Measurements from ENCODE around the gene SNX9. TPM values are rescaled to one million over a fixed set of nuclear protein-coding genes. Genes with fewer than 3 reads are reported as not detected.

Gene SNX9
- total and polyA plus RNA-seq, 10 of the 15 experiments (the other 5 are each of a cell fraction or from before 2014, with no cell fraction given), result 0.03 to 2.0 (median 0.37) TPM

DNA sequence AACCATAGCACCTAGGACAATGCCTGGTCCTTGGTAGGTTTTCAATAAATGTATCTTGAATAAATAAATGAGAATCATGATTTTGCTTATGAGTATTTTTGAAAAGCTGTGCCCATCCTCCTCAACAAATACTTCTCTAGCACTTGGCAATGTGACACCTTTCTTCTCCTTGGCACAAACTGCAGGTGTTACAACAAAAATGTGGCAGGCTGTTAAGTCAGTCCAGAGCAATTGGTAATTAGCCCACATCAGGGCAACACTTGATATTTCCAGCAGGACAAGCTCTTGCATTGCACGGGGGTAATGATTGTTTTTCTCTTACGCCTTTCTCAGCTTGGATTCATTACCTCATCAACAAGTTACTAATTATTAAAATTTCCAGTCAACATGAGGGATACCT, 31.6 kb upstream of the SNX9 start:
- CTCF ChIA-PET, result interaction anchor here (1.1 to 1.6 kb wide), 3 partner anchors 27 to 34 kb away, joined by 3 to 4 read pairs (median 3); no protein-coding TSS in a partner anchor
- H3K36me3 ChIP-seq (ENCODE audit: control insufficient read depth in 2 of 2, insufficient read depth in 2 of 2, low read length in 1 of 2), result no peaks in the 10 kb centered on the region
- intact Hi-C loops (cut with micrococcal nuclease; ENCODE audit: unreplicated experiment) (no loop called here), in situ Hi-C loops (cut with MboI) (no loop called here)
- no peak overlapping the region for H2AFZ ChIP-seq (ENCODE audit: control insufficient read depth, low read depth, low read length)
- no TSS peak for BruUV-seq (replicated peaks)
- no peak overlapping the region for H3K27ac ChIP-seq (ENCODE audit: control insufficient read depth, insufficient read depth)
- FAIRE-seq, result no peak
- H3K4me1 ChIP-seq (ENCODE audit: control insufficient read depth, insufficient read depth, low read length), result no peaks in the 10 kb centered on the region
- H3K27me3 ChIP-seq (replicated peaks in 1 of 2; ENCODE audit: control insufficient read depth in 2 of 2, insufficient read depth in 2 of 2, low read length in 1 of 2), result peaks cover 0 to 1% of the 10 kb centered on the region in 2 experiments; a peak in 2 of 4 replicates
- no peak overlapping the region for H3K4me3 ChIP-seq
- POLR2A ChIA-PET, result no interaction called here
- H3K4me2 ChIP-seq (ENCODE audit: control insufficient read depth, insufficient read depth), result no peak overlapping the region
- no peak overlapping the region for H3K9ac ChIP-seq (ENCODE audit: control insufficient read depth, insufficient read depth, low read length)
- no peak for DNase-seq (ENCODE audit: low read depth, low spot score)
- 100% methylated on average over 2 of the region's 2 CpGs for whole genome bisulfite sequencing (ENCODE audit: insufficient coverage, insufficient replicate concordance, low lambda C conversion rate, missing lambda C conversion rate)
- no peaks in the 10 kb centered on the region for H3K79me2 ChIP-seq (ENCODE audit: control insufficient read depth, insufficient read depth, low read length)
- no peaks in the 10 kb centered on the region; the same call in 2 of the 3 replicates for H3K9me3 ChIP-seq (replicated peaks; ENCODE audit: control insufficient read depth, insufficient read depth, low read length)
- SMC1A ChIA-PET (ENCODE audit: uncharacterized antibody, unreplicated experiment), result interaction anchor here (1.5 kb wide), 1 partner anchor 10 kb away, joined by 4 read pairs; no protein-coding TSS in a partner anchor
- RAD21 ChIA-PET (ENCODE audit: unreplicated experiment), result no interaction called here
- no peaks in the 10 kb centered on the region for H4K20me1 ChIP-seq (ENCODE audit: control insufficient read depth, insufficient read depth)
- ATAC-seq, result no peak
- no peak for TF ChIP-seq HDAC2 (IDR thresholded peaks at IDR 0.05)
- TF ChIP-seq SREBF1 (IDR thresholded peaks at IDR 0.05; ENCODE audit: low read length), result no peak
- no peak for TF ChIP-seq MEF2A (IDR thresholded peaks at IDR 0.05; ENCODE audit: insufficient read depth, low read depth, low read length)
- no peak for TF ChIP-seq E2F8 (IDR thresholded peaks at IDR 0.05; ENCODE audit: low read depth, partially characterized antibody)
- no peak for TF ChIP-seq SPI1 (IDR thresholded peaks at IDR 0.05; ENCODE audit: borderline replicate concordance, insufficient read depth, low read depth, low read length)
- no peak for TF ChIP-seq ZNF384 (IDR thresholded peaks at IDR 0.05; ENCODE audit: borderline replicate concordance, low read depth, low read length)
- no peak for TF ChIP-seq NFXL1 (IDR thresholded peaks at IDR 0.05; ENCODE audit: borderline replicate concordance)
- TF ChIP-seq, protein P1, sequence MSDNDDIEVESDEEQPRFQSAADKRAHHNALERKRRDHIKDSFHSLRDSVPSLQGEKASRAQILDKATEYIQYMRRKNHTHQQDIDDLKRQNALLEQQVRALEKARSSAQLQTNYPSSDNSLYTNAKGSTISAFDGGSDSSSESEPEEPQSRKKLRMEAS (IDR thresholded peaks at IDR 0.05; ENCODE audit: low read depth, low read length), result no peak
- TF ChIP-seq SMAD5 (IDR thresholded peaks at IDR 0.05; ENCODE audit: low read depth), result no peak
- no peak for TF ChIP-seq SREBF2 (IDR thresholded peaks at IDR 0.05; ENCODE audit: low read length)
- TF ChIP-seq, protein P2, sequence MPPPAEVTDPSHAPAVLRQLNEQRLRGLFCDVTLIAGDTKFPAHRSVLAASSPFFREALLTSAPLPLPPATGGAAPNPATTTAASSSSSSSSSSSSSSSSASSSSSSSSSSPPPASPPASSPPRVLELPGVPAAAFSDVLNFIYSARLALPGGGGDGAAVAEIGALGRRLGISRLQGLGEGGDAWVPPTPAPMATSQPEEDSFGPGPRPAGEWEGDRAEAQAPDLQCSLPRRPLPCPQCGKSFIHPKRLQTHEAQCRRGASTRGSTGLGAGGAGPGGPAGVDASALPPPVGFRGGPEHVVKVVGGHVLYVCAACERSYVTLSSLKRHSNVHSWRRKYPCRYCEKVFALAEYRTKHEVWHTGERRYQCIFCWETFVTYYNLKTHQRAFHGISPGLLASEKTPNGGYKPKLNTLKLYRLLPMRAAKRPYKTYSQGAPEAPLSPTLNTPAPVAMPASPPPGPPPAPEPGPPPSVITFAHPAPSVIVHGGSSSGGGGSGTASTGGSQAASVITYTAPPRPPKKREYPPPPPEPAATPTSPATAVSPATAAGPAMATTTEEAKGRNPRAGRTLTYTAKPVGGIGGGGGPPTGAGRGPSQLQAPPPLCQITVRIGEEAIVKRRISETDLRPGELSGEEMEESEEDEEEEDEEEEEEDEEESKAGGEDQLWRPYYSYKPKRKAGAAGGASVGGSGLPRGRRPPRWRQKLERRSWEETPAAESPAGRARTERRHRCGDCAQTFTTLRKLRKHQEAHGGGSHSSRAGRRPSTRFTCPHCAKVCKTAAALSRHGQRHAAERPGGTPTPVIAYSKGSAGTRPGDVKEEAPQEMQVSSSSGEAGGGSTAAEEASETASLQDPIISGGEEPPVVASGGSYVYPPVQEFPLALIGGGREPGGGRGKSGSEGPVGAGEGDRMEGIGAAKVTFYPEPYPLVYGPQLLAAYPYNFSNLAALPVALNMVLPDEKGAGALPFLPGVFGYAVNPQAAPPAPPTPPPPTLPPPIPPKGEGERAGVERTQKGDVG (CRISPR knock-in tag; IDR thresholded peaks at IDR 0.05), result no peak
- no peak for TF ChIP-seq CHD1 (IDR thresholded peaks at IDR 0.05; ENCODE audit: low read depth, low read length)
- TF ChIP-seq, protein P3, sequence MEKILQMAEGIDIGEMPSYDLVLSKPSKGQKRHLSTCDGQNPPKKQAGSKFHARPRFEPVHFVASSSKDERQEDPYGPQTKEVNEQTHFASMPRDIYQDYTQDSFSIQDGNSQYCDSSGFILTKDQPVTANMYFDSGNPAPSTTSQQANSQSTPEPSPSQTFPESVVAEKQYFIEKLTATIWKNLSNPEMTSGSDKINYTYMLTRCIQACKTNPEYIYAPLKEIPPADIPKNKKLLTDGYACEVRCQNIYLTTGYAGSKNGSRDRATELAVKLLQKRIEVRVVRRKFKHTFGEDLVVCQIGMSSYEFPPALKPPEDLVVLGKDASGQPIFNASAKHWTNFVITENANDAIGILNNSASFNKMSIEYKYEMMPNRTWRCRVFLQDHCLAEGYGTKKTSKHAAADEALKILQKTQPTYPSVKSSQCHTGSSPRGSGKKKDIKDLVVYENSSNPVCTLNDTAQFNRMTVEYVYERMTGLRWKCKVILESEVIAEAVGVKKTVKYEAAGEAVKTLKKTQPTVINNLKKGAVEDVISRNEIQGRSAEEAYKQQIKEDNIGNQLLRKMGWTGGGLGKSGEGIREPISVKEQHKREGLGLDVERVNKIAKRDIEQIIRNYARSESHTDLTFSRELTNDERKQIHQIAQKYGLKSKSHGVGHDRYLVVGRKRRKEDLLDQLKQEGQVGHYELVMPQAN (conservative IDR thresholded peaks at IDR 0.05), result no peak
- TF ChIP-seq STAT3 (IDR thresholded peaks at IDR 0.05; ENCODE audit: low read depth, low read length), result no peak
- no peak for TF ChIP-seq YBX1 (IDR thresholded peaks at IDR 0.05)
- no peak for TF ChIP-seq ZBED1 (IDR thresholded peaks at IDR 0.05; ENCODE audit: borderline replicate concordance)
- TF ChIP-seq NFYA (IDR thresholded peaks at IDR 0.05; ENCODE audit: borderline replicate concordance, low read depth, low read length), result no peak
- TF ChIP-seq IKZF1 (conservative IDR thresholded peaks at IDR 0.05), result no peak
- TF ChIP-seq SMC3 (IDR thresholded peaks at IDR 0.05; ENCODE audit: borderline replicate concordance, low read length), result no peak
